Keratinocyte (primary cell): ENCODE results near the gene SETDB1. TPM values are rescaled to one million over a fixed set of nuclear protein-coding genes. Genes with fewer than 3 reads are reported as not detected.

Source experiments
- DNase-seq: peaks from one replicate; pipeline ENCODE4 v3.0.0-alpha.2; 2011; ENCODE audit warnings: low read depth, missing footprints, low spot score
- FAIRE-seq: peaks from 2 replicates; lab custom pipeline; 2011; peaks lifted over from hg19 to GRCh38; lab: Jason Lieb, UNC
- H2AFZ ChIP-seq: 2 replicates; pipeline ENCODE4 v1.6.0; 2012; ENCODE audit warnings: low read length, control low read depth, inconsistent platforms; ENCODE audit not compliant: control insufficient read depth
- H3K27ac ChIP-seq: 2 replicates; pipeline ENCODE4 v1.5.1; 2011; ENCODE audit warnings: low read length; ENCODE audit not compliant: control insufficient read depth, insufficient read depth
- H3K27me3 ChIP-seq: 3 replicates; pipeline ENCODE4 v1.6.0; 2011; ENCODE audit warnings: low read length; ENCODE audit not compliant: control insufficient read depth, insufficient read depth; ENCODE audit errors: extremely low read depth
- H3K36me3 ChIP-seq, 2 experiments: 2 replicates in 1 of 2; 3 replicates in 1 of 2; pipeline ENCODE4 v1.5.1; 2011; ENCODE audit warnings: low read length in 2 of 2, mild to moderate bottlenecking in 1 of 2; ENCODE audit not compliant: control insufficient read depth in 2 of 2, insufficient read depth in 2 of 2; ENCODE audit errors: extremely low read depth in 1 of 2
- H3K4me1 ChIP-seq: 3 replicates; pipeline ENCODE4 v1.5.1; 2011; ENCODE audit warnings: low read length; ENCODE audit not compliant: control insufficient read depth, insufficient read depth; ENCODE audit errors: extremely low read depth
- H3K4me2 ChIP-seq: 3 replicates; pipeline ENCODE4 v1.6.0; 2011; ENCODE audit warnings: low read depth, low read length; ENCODE audit not compliant: control insufficient read depth, insufficient read depth; ENCODE audit errors: extremely low read depth
- H3K4me3 ChIP-seq, 3 experiments: fragments of 200-600 bp in 1 of 3; sonication (generic) in 1 of 3; 2 replicates in 2 of 3; 3 replicates in 1 of 3; pipeline ENCODE4 v1.5.1; 2011 to 2016; ENCODE audit warnings: low read length in 3 of 3, mild to moderate bottlenecking in 3 of 3, control low read depth in 2 of 3, inconsistent platforms in 1 of 3, low read depth in 1 of 3, mixed read lengths in 1 of 3, mixed run types in 1 of 3, moderate library complexity in 1 of 3; ENCODE audit not compliant: control insufficient read depth in 2 of 3, insufficient read depth in 2 of 3; ENCODE audit errors: extremely low read depth in 1 of 3
- H3K79me2 ChIP-seq: 2 replicates; pipeline ENCODE4 v1.6.0; 2012; ENCODE audit warnings: low read length; ENCODE audit not compliant: control insufficient read depth, insufficient read depth
- H3K9ac ChIP-seq: 3 replicates; pipeline ENCODE4 v1.6.0; 2011; ENCODE audit warnings: low read length; ENCODE audit not compliant: control insufficient read depth, insufficient read depth; ENCODE audit errors: extremely low read depth
- H3K9me1 ChIP-seq: 3 replicates; pipeline ENCODE4 v1.6.0; 2011; ENCODE audit warnings: low read length; ENCODE audit not compliant: control insufficient read depth, insufficient read depth; ENCODE audit errors: extremely low read depth
- H3K9me3 ChIP-seq: 2 replicates; pipeline ENCODE4 v1.5.1; 2012; ENCODE audit warnings: low read depth, low read length; ENCODE audit not compliant: control insufficient read depth
- H4K20me1 ChIP-seq: 3 replicates; pipeline ENCODE4 v1.6.0; 2011; ENCODE audit warnings: low read length; ENCODE audit not compliant: control insufficient read depth, insufficient read depth; ENCODE audit errors: extremely low read depth
- CTCF ChIP-seq, 3 experiments: IDR thresholded peaks in 1 of 3; conservative IDR thresholded peaks in 1 of 3; optimal IDR thresholded peaks in 1 of 3; 2 replicates in 2 of 3; 3 replicates in 1 of 3; pipeline versions ENCODE3 to v1.5.1; 2011; ENCODE audit warnings: low read length in 3 of 3, mild to moderate bottlenecking in 3 of 3, moderate library complexity in 2 of 3, control low read depth in 1 of 3, inconsistent platforms in 1 of 3; ENCODE audit not compliant: insufficient read depth in 2 of 3; ENCODE audit errors: extremely low read depth in 1 of 3
- EZH2 ChIP-seq: IDR thresholded peaks from one replicate; pipeline ENCODE4 v1.6.1; 2012; ENCODE audit warnings: inconsistent platforms, mild to moderate bottlenecking, low read length, moderate library complexity
- dilution Hi-C: fragments of 300-500 bp; cut with MboI; formaldehyde crosslinking; loops from one replicate; pipeline ENCODE4 v1.7.0; 2020; ENCODE audit warnings: low sequenced_read_pairs; ENCODE audit not compliant: extremely low pct_ligation_motif_present
- polyA plus RNA-seq, 5 experiments: library from polyadenylated mRNA; depleted of rRNA in 3 of 5; stranded (reverse) in 3 of 5; stranded (forward) in 1 of 5; unstranded in 1 of 5; fragments of >200 nt; gene quantifications; 1 replicate in 1 of 5; 2 replicates in 3 of 5; 3 replicates in 1 of 5; pipeline versions ENCODE4 v1.2.1 to v1.2.3, GENCODE V29; 2011 to 2012; ENCODE audit warnings: missing spikeins in 2 of 5, low read depth in 1 of 5, low replicate concordance in 1 of 5

The SETDB1 gene
- polyA plus RNA-seq, 1 donor (not counting 4 experiments of a cell fraction or from before 2014, with no cell fraction given): 31.3 TPM

DNA sequence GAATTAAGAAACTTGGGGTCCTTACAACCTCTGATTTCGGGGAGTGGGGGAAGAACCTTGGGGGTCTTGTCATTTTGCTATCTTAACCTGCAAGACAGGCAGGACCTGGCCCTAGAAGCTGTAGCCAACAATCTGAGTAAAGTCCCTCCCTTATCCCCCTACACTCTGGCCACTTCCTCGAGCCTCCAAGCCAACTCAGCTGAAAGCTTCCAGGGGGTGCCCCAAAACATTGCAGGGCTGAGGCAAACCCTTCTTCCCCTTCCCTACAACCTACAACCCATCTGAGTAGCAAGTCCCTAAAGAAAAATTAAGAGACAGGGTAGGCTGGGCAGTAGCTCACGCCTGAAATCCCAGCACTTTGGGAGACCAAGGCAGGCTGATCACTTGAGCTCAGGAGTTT is 43.5 kb downstream of the SETDB1 start:
- Histone ChIP-seq H3K9me1 (no peaks in the 10 kb centered on the region), H3K4me3 (no peak overlapping the region), H3K4me2 (no peak overlapping the region), H3K27me3 (no peaks in the 10 kb centered on the region), H3K9me3 (no peaks in the 10 kb centered on the region), H3K9ac (no peak overlapping the region), H3K27ac (no peak overlapping the region), H3K4me1 (peaks cover 20% of the 10 kb centered on the region), H3K79me2 (peaks cover 58% of the 10 kb centered on the region), H2AFZ (no peak overlapping the region), H4K20me1 (peaks cover 2% of the 10 kb centered on the region), H3K36me3 (peaks cover 31 to 42% of the 10 kb centered on the region in 2 experiments)
- FAIRE-seq (no peak), DNase-seq (no peak)
- dilution Hi-C loops: no loop called here
- TF ChIP-seq CTCF (optimal IDR thresholded peaks at IDR 0.05 in 1 of 3, IDR thresholded peaks at IDR 0.05 in 1 of 3, conservative IDR thresholded peaks at IDR 0.05 in 1 of 3; ENCODE audit: extremely low read depth in 1 of 3, insufficient read depth in 2 of 3, low read length in 3 of 3) (no peak), EZH2 (no peak)

GRCh38 chr1:150970808-150971582 is 44.8 kb downstream of the SETDB1 start:
- no peak overlapping the region for H3K4me3 ChIP-seq
- peaks cover 20% of the 10 kb centered on the region for H3K4me1 ChIP-seq
- H3K4me2 ChIP-seq: no peak overlapping the region
- H3K9ac ChIP-seq: no peak overlapping the region
- H3K27ac ChIP-seq: no peak overlapping the region
- TF ChIP-seq EZH2: no peak
- no peak for TF ChIP-seq CTCF (optimal IDR thresholded peaks at IDR 0.05 in 1 of 3, IDR thresholded peaks at IDR 0.05 in 1 of 3, conservative IDR thresholded peaks at IDR 0.05 in 1 of 3; ENCODE audit: extremely low read depth in 1 of 3, insufficient read depth in 2 of 3, low read length in 3 of 3)
- FAIRE-seq: no peak
- H3K79me2 ChIP-seq: peaks cover 58% of the 10 kb centered on the region
- no peaks in the 10 kb centered on the region for H3K9me3 ChIP-seq
- H2AFZ ChIP-seq: no peak overlapping the region
- dilution Hi-C loops: no loop called here
- no peaks in the 10 kb centered on the region for H3K27me3 ChIP-seq
- no peaks in the 10 kb centered on the region for H3K9me1 ChIP-seq
- peaks cover 23 to 39% of the 10 kb centered on the region in 2 experiments for H3K36me3 ChIP-seq
- peaks cover 2% of the 10 kb centered on the region for H4K20me1 ChIP-seq
- DNase-seq: no peak
